ES-I3 (cell line): ENCODE measurements around the gene ZNF764.
"Not testable (repeated sequence)": the region's sequence is repeated elsewhere in the genome, so short reads cannot be mapped to it uniquely, and the experiment has no call there.

Source experiments
- H3K36me3 ChIP-seq: 2 replicates; pipeline ENCODE4 v1.6.1; 2013; ENCODE audit warnings: mild to moderate bottlenecking, low read length, control low read depth, moderate library complexity; ENCODE audit not compliant: insufficient read depth
- H3K4me1 ChIP-seq: 2 replicates; pipeline ENCODE4 v1.6.1; 2013; ENCODE audit warnings: mild to moderate bottlenecking, control low read depth, low read length; ENCODE audit not compliant: insufficient read depth
- H3K9ac ChIP-seq: 2 replicates; pipeline ENCODE4 v1.6.1; 2013; ENCODE audit warnings: low read depth, mild to moderate bottlenecking, low read length, moderate library complexity
- H3K9me3 ChIP-seq: 2 replicates; pipeline ENCODE4 v1.6.1; 2013; ENCODE audit warnings: mild to moderate bottlenecking, low read length, moderate library complexity; ENCODE audit not compliant: control insufficient read depth, insufficient read depth

The ZNF764 gene

DNA sequence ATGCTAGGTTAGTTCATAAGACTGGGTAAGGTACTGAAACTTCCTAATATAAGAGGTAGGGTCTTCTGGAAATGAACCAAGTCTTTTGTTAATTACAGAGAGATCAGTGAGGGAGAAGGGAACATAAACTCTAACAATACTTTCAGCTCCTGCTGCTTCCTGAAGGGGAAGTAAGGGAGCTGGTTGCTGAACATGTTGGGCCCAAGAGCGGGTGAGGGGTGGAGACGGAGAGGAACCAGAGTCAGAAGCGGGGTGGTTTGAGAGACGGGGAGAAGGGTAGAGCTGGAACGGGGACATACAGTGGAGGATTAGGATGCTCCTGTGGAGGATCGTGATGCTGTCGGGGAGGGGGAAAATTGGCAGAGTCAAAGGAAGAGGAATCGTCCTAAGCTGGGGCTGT is 12.1 kb downstream of the ZNF764 start:
- no peaks in the 10 kb centered on the region for H3K9me3 ChIP-seq
- H3K4me1 ChIP-seq, result peaks cover 34% of the 10 kb centered on the region
- no peak overlapping the region for H3K9ac ChIP-seq
- no peaks in the 10 kb centered on the region for H3K36me3 ChIP-seq

GRCh38 chr16:30543067-30543466 is 15.1 kb downstream of the ZNF764 start:
- H3K4me1 ChIP-seq, result peaks cover 24% of the 10 kb centered on the region
- H3K9me3 ChIP-seq, result no peaks in the 10 kb centered on the region

GRCh38 chr16:30541502-30542329 is 16.5 kb downstream of the ZNF764 start:
- H3K4me1 ChIP-seq, result peaks cover 24% of the 10 kb centered on the region
- no peaks in the 10 kb centered on the region for H3K9me3 ChIP-seq
- no peaks in the 10 kb centered on the region for H3K36me3 ChIP-seq
- peak overlapping the region; percentile 22; the same call in 1 of the 2 replicates for H3K9ac ChIP-seq

More at GRCh38 chr16:30543067-30543466, 15.1 kb downstream of the ZNF764 start:
- no peak overlapping the region for H3K9ac ChIP-seq
- no peaks in the 10 kb centered on the region for H3K36me3 ChIP-seq

DNA sequence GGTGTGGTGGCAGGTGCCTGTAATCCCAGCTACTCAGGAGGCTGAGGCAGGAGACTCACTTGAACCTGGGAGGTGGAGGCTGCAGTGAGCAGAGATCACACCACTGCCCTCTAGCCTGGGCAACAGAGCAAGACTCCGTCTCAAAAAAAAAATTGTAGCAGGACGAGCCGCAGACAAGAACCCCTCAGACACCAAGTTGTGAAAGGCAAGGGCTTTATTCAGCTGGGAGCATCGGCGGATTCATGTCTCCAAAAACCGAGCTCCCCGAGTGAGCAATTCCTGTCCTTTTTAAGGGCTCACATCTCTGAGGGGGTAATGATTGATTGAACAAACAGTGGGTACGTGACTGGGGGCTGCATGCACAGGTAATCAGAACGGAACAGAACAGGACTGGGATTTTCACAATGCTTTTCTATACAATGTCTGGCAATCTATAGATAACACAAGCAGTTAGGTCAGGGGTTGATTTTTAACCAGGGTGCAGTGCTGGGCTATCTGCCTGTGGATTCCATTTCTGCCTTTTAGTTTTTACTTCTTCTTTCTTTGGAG is 17.2 kb downstream of the ZNF764 start:
- not testable (repeated sequence) for H3K36me3 ChIP-seq, H3K9ac ChIP-seq, H3K9me3 ChIP-seq
- peaks cover 24% of the 10 kb centered on the region for H3K4me1 ChIP-seq

DNA sequence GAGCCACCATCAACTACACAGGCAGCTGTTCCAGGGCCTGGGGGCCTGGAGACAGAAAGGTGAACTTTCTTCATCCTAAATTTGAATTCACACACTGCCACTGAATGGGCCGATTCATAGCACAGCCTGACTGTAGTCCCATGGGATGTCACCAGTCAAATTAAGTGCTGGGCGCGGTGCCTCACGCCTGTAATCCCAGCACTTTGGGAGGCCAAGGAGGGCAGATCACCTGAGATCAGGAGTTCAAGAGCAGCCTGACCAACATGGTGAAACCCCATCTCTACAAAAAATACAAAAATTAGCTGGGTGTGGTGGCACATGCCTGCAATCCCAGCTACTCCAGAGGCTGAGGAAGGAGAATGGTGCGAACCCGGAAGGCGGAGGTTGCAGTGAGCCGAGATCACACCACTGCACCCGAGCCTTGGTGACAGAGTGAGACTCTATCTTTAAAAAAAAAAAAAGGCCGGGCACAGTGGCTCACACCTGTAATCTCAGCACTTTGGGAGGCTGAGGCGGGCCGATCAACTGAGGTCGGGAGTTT is 18.1 kb downstream of the ZNF764 start:
- not testable (repeated sequence) for H3K9ac ChIP-seq, H3K36me3 ChIP-seq, H3K9me3 ChIP-seq
- peaks cover 24% of the 10 kb centered on the region for H3K4me1 ChIP-seq

DNA sequence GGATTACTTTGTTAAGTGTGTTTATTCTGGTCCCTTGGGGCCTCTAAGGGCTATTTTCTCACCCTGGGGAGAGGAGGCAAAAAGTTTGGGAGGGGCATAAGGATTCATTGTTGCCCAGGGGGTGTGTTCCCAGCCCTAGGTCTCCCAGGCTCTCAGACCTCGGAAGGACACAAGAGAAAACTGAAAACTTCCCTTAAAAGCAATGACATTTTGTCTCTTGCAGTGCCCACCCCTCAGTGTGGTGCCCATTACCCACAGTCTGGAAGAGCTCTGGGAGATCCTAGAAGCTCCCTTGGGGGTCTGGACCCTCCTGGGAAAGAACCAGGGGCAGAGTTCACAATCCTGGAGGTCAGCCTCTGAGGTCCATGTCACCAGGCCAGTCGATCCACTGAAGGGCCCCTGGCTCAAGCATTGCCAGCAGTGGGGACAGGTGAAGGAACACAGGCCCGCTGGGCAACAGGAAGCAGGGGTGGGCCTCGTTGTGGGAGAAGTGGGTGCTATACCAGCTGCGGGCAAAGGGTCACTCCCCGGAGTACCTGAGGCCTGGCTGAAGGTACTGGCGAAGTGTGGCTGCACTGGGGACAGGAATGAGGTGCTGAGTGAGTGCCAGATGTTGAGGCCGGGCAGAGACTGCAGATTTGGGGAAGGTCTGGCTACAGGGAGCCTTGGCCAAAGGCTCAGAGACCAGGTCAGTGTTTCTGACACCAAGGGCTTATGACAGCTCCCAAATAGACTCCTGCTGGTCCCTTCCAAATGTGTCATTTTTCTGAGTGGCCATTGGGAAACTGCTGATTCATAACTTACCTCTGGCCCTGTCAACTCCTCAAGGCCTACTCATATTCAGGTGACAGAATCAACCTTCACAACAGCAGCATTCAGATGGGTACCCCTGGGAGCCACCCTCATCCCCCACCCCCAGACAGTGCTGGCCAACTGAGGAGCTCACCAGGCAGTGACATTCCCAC is 18.9 kb downstream of the ZNF764 start:
- Histone ChIP-seq H3K9me3 (no peaks in the 10 kb centered on the region), H3K4me1 (peaks cover 24% of the 10 kb centered on the region), H3K36me3 (no peaks in the 10 kb centered on the region), H3K9ac (no peak overlapping the region)

DNA sequence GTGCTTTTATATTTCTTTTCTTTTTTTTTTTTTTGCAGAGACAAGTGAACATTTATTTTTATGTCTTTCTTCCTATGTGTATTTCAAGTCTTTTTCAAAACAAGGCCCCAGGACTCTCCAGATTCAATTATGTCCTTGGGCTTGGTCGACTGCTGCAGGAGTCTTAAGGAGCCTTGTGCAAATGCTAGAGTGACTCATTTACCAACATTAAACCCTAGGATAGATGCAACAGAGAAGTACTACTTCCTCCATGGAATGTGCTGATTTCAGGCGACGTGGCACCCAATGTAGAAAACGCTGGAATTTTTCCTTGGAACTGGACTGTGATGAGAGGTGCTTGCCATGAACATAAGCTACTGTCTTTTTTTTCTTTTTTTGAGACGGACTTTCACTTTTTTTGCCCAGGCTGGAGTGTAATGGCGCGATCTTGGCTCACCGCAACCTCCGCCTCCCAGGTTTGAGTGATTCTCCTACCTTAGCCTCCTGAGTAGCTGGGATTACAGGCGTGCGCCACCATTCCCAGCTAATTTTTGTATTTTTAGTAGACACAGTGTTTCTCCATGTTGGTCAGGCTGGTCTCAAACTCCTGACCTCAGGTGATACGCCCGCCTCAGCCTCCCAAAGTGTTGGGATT is 21.7 kb downstream of the ZNF764 start:
- H3K4me1 ChIP-seq, H3K9me3 ChIP-seq, H3K36me3 ChIP-seq: not testable (repeated sequence)
- H3K9ac ChIP-seq, result peak overlapping the region; percentile 90

GRCh38 chr16:30535777-30536190 is 22.4 kb downstream of the ZNF764 start:
- Histone ChIP-seq H3K9ac (peak overlapping the region; percentile 90), H3K9me3 (no peaks in the 10 kb centered on the region), H3K4me1 (no peaks in the 10 kb centered on the region; the same call in 1 of the 2 replicates), H3K36me3 (0 out of 2 replicates have a peak, but pooled peaks cover 2% of the 10 kb centered on the region)

- Histone ChIP-seq H3K4me1 (no peaks in the 10 kb centered on the region; the same call in 1 of the 2 replicates), H3K9ac (peak overlapping the region; percentile 90), H3K36me3 (0 out of 2 replicates have a peak, but pooled peaks cover 3% of the 10 kb centered on the region), H3K9me3 (no peaks in the 10 kb centered on the region)
Measured at GRCh38 chr16:30535106-30535776, 22.9 kb downstream of the ZNF764 start.

- Histone ChIP-seq H3K9me3 (no peaks in the 10 kb centered on the region), H3K36me3 (0 out of 2 replicates have a peak, but pooled peaks cover 3% of the 10 kb centered on the region), H3K4me1 (no peaks in the 10 kb centered on the region; the same call in 1 of the 2 replicates), H3K9ac (peak within 1 kb of the TSS; percentile 90)
Measured at GRCh38 chr16:30534368-30535105, 23.6 kb downstream of the ZNF764 start, which contains the start of gene ZNF747. Gene ZNF747 (minus strand): TSS chr16:30534858. CDS start chr16:30534679, 179 bp downstream.

- Histone ChIP-seq H3K36me3 (0 out of 2 replicates have a peak, but pooled peaks cover 3% of the 10 kb centered on the region), H3K9me3 (no peaks in the 10 kb centered on the region), H3K9ac (peak overlapping the region; percentile 90), H3K4me1 (no peaks in the 10 kb centered on the region; the same call in 1 of the 2 replicates)
Measured at GRCh38 chr16:30533748-30534367, 24.3 kb downstream of the ZNF764 start.

- no peak overlapping the region; the same call in 1 of the 2 replicates for H3K9ac ChIP-seq
- H3K4me1 ChIP-seq, result no peaks in the 10 kb centered on the region; the same call in 1 of the 2 replicates
Measured at GRCh38 chr16:30533146-30533522, 25.0 kb downstream of the ZNF764 start.

More at GRCh38 chr16:30533146-30533522, 25.0 kb downstream of the ZNF764 start:
- no peaks in the 10 kb centered on the region for H3K9me3 ChIP-seq
- H3K36me3 ChIP-seq, result 0 out of 2 replicates have a peak, but pooled peaks cover 3% of the 10 kb centered on the region
